PC-3 (cell line): Measurements from ENCODE around the gene VPS35L. TPM values are rescaled to one million over a fixed set of nuclear protein-coding genes. Genes with fewer than 3 reads are reported as not detected.

ENCODE experiments used
- ATAC-seq: fragments of 200-7000 bp; cut with Tn5 transposase; 2 replicates; pipeline ENCODE4 v1.9.1; 2020; ENCODE audit warnings: mild to moderate bottlenecking, moderate library complexity
- BruUV-seq: library from RNA; stranded (reverse); fragments of 400-500 nt; replicated peaks from 2 replicates; lab custom pipeline; 2021; lab: Mats Ljungman, UMichigan
- CTCF ChIA-PET: fragments of 300-600 bp; sonication (Branson Sonifier 250); formaldehyde crosslinking; loops from one replicate; lab custom pipeline; 2022; ENCODE audit warnings: antibody characterized with exemption; lab: Charles Lee
- POLR2A ChIA-PET: fragments of 300-600 bp; sonication (Branson Sonifier 250); formaldehyde crosslinking; loops from one replicate; lab custom pipeline; 2022; ENCODE audit warnings: antibody characterized with exemption; ENCODE audit not compliant: unreplicated experiment; lab: Charles Lee
- DNase-seq: peaks from one replicate; pipeline ENCODE4 v3.0.0-alpha.2; 2015
- H2AFZ ChIP-seq: fragments of 300-600 bp; sonication (generic); 2 replicates; pipeline ENCODE4 v1.6.0; 2016; ENCODE audit warnings: antibody characterized with exemption, low read length
- H3F3A ChIP-seq: fragments of 300-600 bp; sonication (generic); one replicate; pipeline ENCODE4 v1.6.0; 2017; ENCODE audit warnings: antibody characterized with exemption, low read length, control low read depth, mild to moderate bottlenecking; ENCODE audit not compliant: unreplicated experiment
- H3K27ac ChIP-seq: fragments of 300-600 bp; sonication (generic); 2 replicates; pipeline ENCODE4 v1.5.1; 2016; ENCODE audit warnings: mild to moderate bottlenecking, low read length
- H3K27me3 ChIP-seq: fragments of 300-600 bp; sonication (generic); 2 replicates; pipeline ENCODE4 v1.6.1; 2016; ENCODE audit warnings: low read length, mixed read lengths
- H3K36me3 ChIP-seq: fragments of 300-600 bp; sonication (generic); 2 replicates; pipeline ENCODE4 v1.6.1; 2016; ENCODE audit warnings: low read depth, mixed run types, low read length, mixed read lengths
- H3K4me1 ChIP-seq: fragments of 300-600 bp; sonication (generic); 2 replicates; pipeline ENCODE4 v1.5.1; 2016; ENCODE audit warnings: low read length; ENCODE audit not compliant: insufficient read depth
- H3K4me2 ChIP-seq: fragments of 300-600 bp; sonication (generic); 2 replicates; pipeline ENCODE4 v1.6.0; 2016; ENCODE audit warnings: low read length
- H3K4me3 ChIP-seq: fragments of 300-600 bp; sonication (generic); 2 replicates; pipeline ENCODE4 v1.5.1; 2016; ENCODE audit warnings: mild to moderate bottlenecking, low read length, mixed read lengths
- H3K79me2 ChIP-seq: fragments of 300-600 bp; sonication (generic); 2 replicates; pipeline ENCODE4 v1.6.1; 2017; ENCODE audit warnings: low read length, mixed read lengths
- H3K9ac ChIP-seq: fragments of 300-600 bp; sonication (generic); 2 replicates; pipeline ENCODE4 v1.6.0; 2016; ENCODE audit warnings: mild to moderate bottlenecking, low read length
- H3K9me2 ChIP-seq: fragments of 300-600 bp; sonication (generic); replicated peaks from 2 replicates; pipeline ENCODE4 v1.6.1; 2016; ENCODE audit warnings: mixed run types, low read length, mixed read lengths
- H3K9me3 ChIP-seq: fragments of 300-600 bp; sonication (generic); 2 replicates; pipeline ENCODE4 v1.6.1; 2016; ENCODE audit warnings: low read length, mixed read lengths
- H4K20me1 ChIP-seq: fragments of 300-600 bp; sonication (generic); 2 replicates; pipeline ENCODE4 v1.6.1; 2016; ENCODE audit warnings: low read length, mixed read lengths
- CTCF ChIP-seq: fragments of 300-600 bp; sonication (generic); conservative IDR thresholded peaks from 2 replicates; pipeline ENCODE4 v1.5.1; 2017; ENCODE audit warnings: antibody characterized with exemption, low read depth, mild to moderate bottlenecking, low read length
- EZH2 ChIP-seq: fragments of 300-600 bp; sonication (generic); IDR thresholded peaks from one replicate; pipeline ENCODE4 v1.6.1; 2017; ENCODE audit warnings: antibody characterized with exemption, mild to moderate bottlenecking, low read length; ENCODE audit not compliant: unreplicated experiment
- EZH2phosphoT487 ChIP-seq: fragments of 300-600 bp; sonication (generic); IDR thresholded peaks from 2 replicates; pipeline ENCODE4 v1.6.1; 2018; ENCODE audit warnings: mild to moderate bottlenecking, antibody characterized with exemption, low read length, borderline replicate concordance
- intact Hi-C: fragments of 100-400 bp; cut with micrococcal nuclease; formaldehyde crosslinking; loops from 2 replicates; pipeline ENCODE4 v1.9.0; 2023
- total RNA-seq: library from RNA; depleted of rRNA; stranded (reverse); fragments of >200 nt; gene quantifications from 2 replicates; pipeline ENCODE4 v1.2.3, GENCODE V29; 2014

Gene VPS35L
- total RNA-seq, 1 experiment from 2014 or later, result 2.9 TPM

GRCh38 chr16:19589771-19590302, 34.3 kb downstream of the VPS35L start:
- Histone ChIP-seq H3K27me3 (no peaks in the 10 kb centered on the region), H3K9me3 (no peaks in the 10 kb centered on the region), H3K4me2 (no peak overlapping the region), H3K4me3 (no peak overlapping the region), H3K79me2 (no peaks in the 10 kb centered on the region), H3K9me2 (no peaks in the 10 kb centered on the region), H3K27ac (no peak overlapping the region), H3K9ac (no peak overlapping the region), H3K4me1 (peaks cover 3% of the 10 kb centered on the region), H3F3A (no peaks in the 10 kb centered on the region), H2AFZ (no peak overlapping the region), H3K36me3 (no peaks in the 10 kb centered on the region), H4K20me1 (no peaks in the 10 kb centered on the region)
- CTCF ChIA-PET, result no interaction called here
- TF ChIP-seq EZH2phosphoT487 (no peak), CTCF (no peak), EZH2 (no peak)
- DNase-seq, result no peak
- BruUV-seq, result no TSS peak
- ATAC-seq, result no peak
- intact Hi-C loops, result no loop called here
- POLR2A ChIA-PET, result interaction anchor here (0.6 kb wide), 1 partner anchor 32 kb away, joined by 7 read pairs; no protein-coding TSS in a partner anchor

DNA sequence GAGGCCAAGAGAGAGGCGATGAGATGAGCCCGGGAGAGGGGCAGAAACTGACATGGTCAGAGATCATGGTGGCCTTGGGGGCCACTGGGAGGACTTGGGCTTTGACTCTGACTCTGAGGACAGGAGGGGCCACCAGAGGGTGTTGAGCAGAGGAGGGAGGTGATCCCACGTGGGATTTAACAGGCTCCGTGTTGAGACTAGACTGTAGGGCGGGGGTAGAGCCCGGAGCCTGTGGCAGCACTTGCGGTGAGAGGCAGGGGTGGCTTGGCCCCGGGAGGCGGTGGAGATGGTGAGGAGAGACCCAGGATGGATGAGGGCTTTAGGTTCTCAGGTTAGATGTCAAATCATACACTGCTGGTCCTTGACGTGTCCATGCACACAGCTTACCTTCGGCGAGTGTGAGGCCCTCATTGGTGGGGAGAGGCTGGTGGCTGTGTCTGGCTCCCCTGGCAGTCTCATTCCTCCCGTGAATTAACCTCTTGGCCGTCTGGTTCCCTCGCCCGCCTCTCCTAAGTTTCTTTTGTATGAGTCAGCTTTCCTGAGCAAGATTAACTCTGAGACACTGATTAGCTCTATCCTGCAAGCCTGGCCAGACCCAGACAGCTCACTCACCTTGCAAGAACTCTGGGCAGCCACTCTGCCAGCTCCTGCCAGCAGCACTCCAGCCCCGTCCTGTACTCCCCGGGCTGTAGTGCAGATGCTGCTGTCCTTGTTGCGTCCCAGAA, 39.7 kb downstream of the VPS35L start:
- Histone ChIP-seq H3F3A (no peaks in the 10 kb centered on the region), H3K79me2 (no peaks in the 10 kb centered on the region), H3K9ac (no peak overlapping the region), H3K36me3 (no peaks in the 10 kb centered on the region), H3K4me2 (peak overlapping the region; percentile 15; the same call in 1 of the 2 replicates), H3K27ac (no peak overlapping the region), H3K9me2 (no peaks in the 10 kb centered on the region), H3K4me1 (peaks cover 13% of the 10 kb centered on the region), H4K20me1 (no peaks in the 10 kb centered on the region), H2AFZ (0 out of 2 replicates have a peak overlapping the region, but pooled peaks have one; percentile 26), H3K27me3 (no peaks in the 10 kb centered on the region), H3K4me3 (no peak overlapping the region), H3K9me3 (no peaks in the 10 kb centered on the region)
- intact Hi-C loops, result no loop called here
- ATAC-seq (peak; percentile 99), DNase-seq (peak; percentile 76)
- TF ChIP-seq EZH2phosphoT487 (no peak), EZH2 (no peak), CTCF (no peak)
- BruUV-seq, result no TSS peak
- ChIA-PET CTCF (interaction anchor here (1.8 kb wide), 1 partner anchor 11 kb away, joined by 22 read pairs; no protein-coding TSS in a partner anchor), POLR2A (no interaction called here)
